HUES64 (cell line): Measurements from ENCODE around the gene RAPSN.

Experiments
- H3K27ac ChIP-seq: 2 replicates; pipeline ENCODE4 v1.7.0; 2013; ENCODE audit warnings: low read depth, low read length, inconsistent platforms
- H3K27me3 ChIP-seq: 2 replicates; pipeline ENCODE4 v1.6.1; 2013; ENCODE audit warnings: mild to moderate bottlenecking, low read length; ENCODE audit not compliant: insufficient read depth
- H3K36me3 ChIP-seq: 2 replicates; pipeline ENCODE4 v1.6.1; 2013; ENCODE audit warnings: mild to moderate bottlenecking, low read length; ENCODE audit not compliant: insufficient read depth
- H3K4me1 ChIP-seq: 2 replicates; pipeline ENCODE4 v1.6.1; 2013; ENCODE audit warnings: mild to moderate bottlenecking, low read length, moderate library complexity; ENCODE audit not compliant: insufficient read depth
- H3K4me3 ChIP-seq: 2 replicates; pipeline ENCODE4 v1.5.1; 2013; ENCODE audit warnings: mild to moderate bottlenecking, low read length, moderate library complexity
- H3K9ac ChIP-seq: 2 replicates; pipeline ENCODE4 v1.6.1; 2013; ENCODE audit warnings: mild to moderate bottlenecking, low read depth, low read length
- H3K9me3 ChIP-seq: 2 replicates; pipeline ENCODE4 v1.6.1; 2013; ENCODE audit warnings: low read depth, low read length; ENCODE audit not compliant: insufficient read depth
- WGBS: fragments of 150-250, 120-280 bp; methylation state at CpG from one replicate; pipeline ENCODE4 v1.1.7; 2013; ENCODE audit warnings: missing lambda C conversion rate; 5-methylcytosine and 5-hydroxymethylcytosine counted together

RAPSN gene

DNA sequence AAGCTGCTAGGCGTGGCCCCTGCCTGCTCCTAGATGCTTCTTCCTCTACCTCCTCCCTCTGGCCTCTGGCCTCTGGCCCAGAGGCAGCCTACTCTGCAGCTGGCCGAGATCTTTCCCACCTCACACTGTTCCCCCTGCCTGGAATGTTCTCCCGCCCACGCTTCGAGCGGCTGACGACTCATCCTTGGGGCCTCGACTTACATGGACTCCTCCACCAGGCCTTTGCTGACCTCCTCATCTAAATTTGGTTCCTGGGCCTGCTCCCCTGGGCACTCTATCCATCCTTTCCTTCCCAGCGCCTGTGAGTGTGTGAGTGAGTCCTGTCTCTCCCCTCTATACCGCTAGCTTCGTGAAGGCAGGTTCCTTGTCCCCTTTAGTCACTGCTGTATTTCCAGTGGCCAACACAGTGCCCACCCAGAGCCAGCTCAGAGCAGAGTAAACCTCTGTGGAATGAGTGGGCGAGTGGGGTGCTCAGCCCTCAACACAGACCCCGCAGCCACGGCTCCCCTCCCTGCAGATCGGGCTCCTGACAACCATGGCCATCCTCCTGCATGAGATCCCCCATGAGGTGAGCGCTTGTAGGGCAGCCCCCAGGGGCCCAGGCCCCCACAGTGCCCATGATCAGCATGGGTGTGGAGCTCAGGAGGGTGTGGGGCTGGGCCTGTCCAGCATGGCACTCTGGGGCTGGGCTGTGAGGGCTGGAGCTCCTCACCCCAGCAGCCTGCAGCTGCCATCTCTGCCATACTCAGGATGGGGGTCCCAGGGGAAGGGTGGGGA, 34.8 kb downstream of the RAPSN start:
- Histone ChIP-seq H3K4me3 (no peak overlapping the region), H3K9me3 (no peaks in the 10 kb centered on the region), H3K4me1 (peaks cover 4% of the 10 kb centered on the region; the same call in 1 of the 2 replicates), H3K9ac (no peak overlapping the region), H3K36me3 (peaks cover 46% of the 10 kb centered on the region), H3K27ac (no peak overlapping the region), H3K27me3 (no peaks in the 10 kb centered on the region)
- 88% methylated on average over 16 of the region's 16 CpGs for WGBS

DNA sequence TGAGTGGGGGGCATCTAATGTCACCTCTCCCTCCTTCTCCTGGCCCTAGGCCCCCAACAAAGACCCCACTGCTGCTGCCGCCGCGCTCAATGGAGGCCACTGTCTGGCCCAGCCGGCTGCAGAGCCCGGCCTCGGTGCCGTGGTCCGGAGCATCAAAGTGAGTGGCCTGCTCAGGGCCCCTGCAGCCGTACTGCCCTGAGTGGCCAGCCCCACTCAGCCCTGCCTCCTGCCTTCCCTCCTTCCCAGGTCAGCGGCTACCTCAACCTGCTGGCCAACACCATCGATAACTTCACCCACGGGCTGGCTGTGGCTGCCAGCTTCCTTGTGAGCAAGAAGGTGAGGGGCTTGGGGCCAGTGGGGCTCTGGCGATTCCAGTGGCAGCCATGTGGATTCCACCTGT, 35.6 kb downstream of the RAPSN start:
- H3K27ac ChIP-seq: no peak overlapping the region
- peaks cover 39% of the 10 kb centered on the region for H3K36me3 ChIP-seq
- H3K9me3 ChIP-seq: no peaks in the 10 kb centered on the region
- no peak overlapping the region for H3K9ac ChIP-seq
- peaks cover 7% of the 10 kb centered on the region; the same call in 1 of the 2 replicates for H3K4me1 ChIP-seq
- H3K27me3 ChIP-seq: no peaks in the 10 kb centered on the region
- 92% methylated on average over 13 of the region's 13 CpGs for WGBS
- no peak overlapping the region for H3K4me3 ChIP-seq

DNA sequence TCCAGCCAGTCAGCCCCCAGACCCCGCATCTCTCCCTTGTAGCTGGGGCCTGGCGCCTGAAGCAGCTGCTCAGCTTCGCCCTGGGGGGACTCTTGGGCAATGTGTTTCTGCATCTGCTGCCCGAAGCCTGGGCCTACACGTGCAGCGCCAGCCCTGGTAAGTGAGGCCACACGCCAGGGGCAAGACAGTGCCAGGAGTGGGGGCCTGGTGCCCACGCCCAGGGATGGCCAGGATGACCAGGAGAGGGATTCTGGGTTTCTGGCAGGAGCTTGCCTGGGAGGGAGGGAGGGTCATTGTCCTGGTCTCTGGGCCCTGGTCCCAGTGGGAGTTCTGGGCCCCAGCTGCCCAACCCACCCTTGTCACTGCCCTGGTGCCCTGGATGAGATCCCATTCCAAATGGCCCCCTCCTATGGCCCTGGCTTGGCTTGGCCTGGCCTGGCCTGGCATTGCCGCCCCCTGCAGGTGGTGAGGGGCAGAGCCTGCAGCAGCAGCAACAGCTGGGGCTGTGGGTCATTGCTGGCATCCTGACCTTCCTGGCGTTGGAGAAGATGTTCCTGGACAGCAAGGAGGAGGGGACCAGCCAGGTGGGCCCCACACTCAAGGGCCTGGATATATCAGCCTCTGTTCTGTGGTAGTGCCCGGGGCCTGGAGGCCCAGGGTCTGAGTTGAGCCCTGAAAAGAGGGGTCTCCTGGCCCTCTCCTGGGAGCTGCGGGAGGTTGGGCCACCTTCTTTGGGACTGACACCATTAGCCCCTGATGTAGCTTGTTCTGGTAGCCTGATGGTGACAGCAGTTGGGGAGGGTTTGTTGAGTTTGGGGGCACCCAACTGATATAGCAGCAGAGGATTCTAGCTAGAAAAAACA, 36.8 kb downstream of the RAPSN start:
- Histone ChIP-seq H3K27ac (no peak overlapping the region), H3K4me1 (peaks cover 13% of the 10 kb centered on the region; the same call in 1 of the 2 replicates), H3K36me3 (peaks cover 28% of the 10 kb centered on the region), H3K27me3 (no peaks in the 10 kb centered on the region), H3K4me3 (no peak overlapping the region), H3K9ac (no peak overlapping the region), H3K9me3 (no peaks in the 10 kb centered on the region)
- 84% methylated on average over 12 of the region's 12 CpGs for WGBS

DNA sequence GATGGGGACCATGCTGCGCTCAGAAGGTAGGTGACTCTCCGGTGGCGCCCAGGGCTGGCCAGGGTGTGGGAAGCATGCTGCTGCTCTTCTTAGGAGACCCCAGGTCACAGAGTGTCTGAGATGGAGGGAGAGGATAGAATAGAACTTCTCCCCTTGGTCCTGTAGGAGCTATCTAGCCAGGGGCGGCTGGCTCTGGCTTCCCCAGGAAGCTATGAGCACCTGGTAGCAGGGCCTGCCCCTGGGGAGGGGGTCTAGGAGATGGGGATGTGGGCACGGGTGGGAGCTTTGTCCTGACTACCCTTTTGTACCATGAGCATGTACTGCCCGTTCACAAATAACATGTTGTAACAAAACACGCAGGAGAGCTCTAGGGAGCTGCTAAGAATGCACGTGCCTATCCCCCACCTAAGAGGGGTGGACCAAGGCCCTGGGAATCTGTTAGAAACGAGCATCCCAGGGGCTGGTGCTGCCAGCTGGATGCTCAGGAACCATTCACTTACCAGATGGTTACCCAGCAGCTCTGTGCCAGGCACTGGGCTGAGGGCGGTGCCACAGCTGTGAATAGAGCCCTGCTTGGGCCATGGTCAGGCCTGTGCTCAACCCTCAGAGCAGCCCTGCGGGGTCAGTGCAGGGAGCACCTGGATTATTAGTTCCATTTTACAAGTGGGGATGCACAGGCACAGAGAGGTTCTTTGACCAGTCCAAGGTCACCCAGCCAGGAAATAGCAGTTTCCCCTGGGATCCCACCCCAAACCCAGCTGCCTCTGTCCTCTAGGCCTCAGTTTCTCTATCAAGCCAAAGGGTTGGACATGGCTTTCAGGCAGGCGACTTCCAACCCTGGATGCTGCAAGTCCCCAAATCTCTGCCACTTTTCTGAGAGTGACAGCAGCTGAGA, 38.3 kb downstream of the RAPSN start:
- peaks cover 10% of the 10 kb centered on the region for H3K4me1 ChIP-seq
- WGBS: 86% methylated on average over 12 of the region's 12 CpGs
- H3K27ac ChIP-seq: no peak overlapping the region
- no peak overlapping the region for H3K9ac ChIP-seq
- H3K27me3 ChIP-seq: no peaks in the 10 kb centered on the region
- peaks cover 21% of the 10 kb centered on the region for H3K36me3 ChIP-seq
- H3K9me3 ChIP-seq: no peaks in the 10 kb centered on the region
- H3K4me3 ChIP-seq: no peak overlapping the region

- Histone ChIP-seq H3K27ac (no peak overlapping the region), H3K27me3 (no peaks in the 10 kb centered on the region), H3K9ac (no peak overlapping the region), H3K4me3 (peak overlapping the region; percentile 75), H3K36me3 (peaks cover 16% of the 10 kb centered on the region), H3K9me3 (no peaks in the 10 kb centered on the region), H3K4me1 (peaks cover 10% of the 10 kb centered on the region)
- WGBS: 91% methylated on average over 31 of the region's 31 CpGs
These were observed 39.2 kb downstream of the RAPSN start for GRCh38 chr11:47409440-47410369.

GRCh38 chr11:47408598-47409439, 40.1 kb downstream of the RAPSN start:
- peak overlapping the region; percentile 52; the same call in 1 of the 2 replicates for H3K27ac ChIP-seq
- peak overlapping the region; percentile 60 for H3K9ac ChIP-seq
- 12% methylated on average over 50 of the region's 50 CpGs for WGBS
- peaks cover 10% of the 10 kb centered on the region for H3K4me1 ChIP-seq
- H3K27me3 ChIP-seq: no peaks in the 10 kb centered on the region
- H3K36me3 ChIP-seq: peaks cover 11% of the 10 kb centered on the region; the same call in 1 of the 2 replicates
- peak overlapping the region; percentile 75 for H3K4me3 ChIP-seq
- H3K9me3 ChIP-seq: no peaks in the 10 kb centered on the region

- Histone ChIP-seq H3K4me3 (peak within 1 kb of the TSS; percentile 83), H3K9ac (peak within 1 kb of the TSS; percentile 77), H3K27ac (peak within 1 kb of the TSS; percentile 91), H3K4me1 (peaks cover 10% of the 10 kb centered on the region), H3K27me3 (no peaks in the 10 kb centered on the region), H3K36me3 (peaks cover 6% of the 10 kb centered on the region; the same call in 1 of the 2 replicates), H3K9me3 (no peaks in the 10 kb centered on the region)
- 2% methylated on average over 70 of the region's 70 CpGs for WGBS
These were observed 41.0 kb downstream of the RAPSN start, which contains the start of gene SLC39A13 for GRCh38 chr11:47407746-47408590. Gene SLC39A13, plus strand, starts transcription at chr11:47408590. Its CDS starts 1,505 bp downstream, at chr11:47410095.

- Histone ChIP-seq H3K36me3 (peaks cover 6% of the 10 kb centered on the region; the same call in 1 of the 2 replicates), H3K27me3 (no peaks in the 10 kb centered on the region), H3K9ac (peak overlapping the region; percentile 77), H3K4me1 (peaks cover 10% of the 10 kb centered on the region), H3K4me3 (peak overlapping the region; percentile 83), H3K9me3 (no peaks in the 10 kb centered on the region), H3K27ac (peak overlapping the region; percentile 91)
- 69% methylated on average over 12 of the region's 12 CpGs for WGBS
These were observed 41.8 kb downstream of the RAPSN start for GRCh38 chr11:47406896-47407745.
